ENCODE data around the gene THOC6.
"Not testable (repeated sequence)": the region's sequence is repeated elsewhere in the genome, so short reads cannot be mapped to it uniquely, and the experiment has no call there.

THOC6 gene

GRCh38 chr16:3054965-3055733 lies 31.3 kb downstream of the THOC6 start:
- no peak for DNase-seq (ENCODE audit: low read depth)

GRCh38 chr16:3055734-3056115 lies 31.9 kb downstream of the THOC6 start:
- not testable (repeated sequence) for DNase-seq (ENCODE audit: low read depth)

DNA sequence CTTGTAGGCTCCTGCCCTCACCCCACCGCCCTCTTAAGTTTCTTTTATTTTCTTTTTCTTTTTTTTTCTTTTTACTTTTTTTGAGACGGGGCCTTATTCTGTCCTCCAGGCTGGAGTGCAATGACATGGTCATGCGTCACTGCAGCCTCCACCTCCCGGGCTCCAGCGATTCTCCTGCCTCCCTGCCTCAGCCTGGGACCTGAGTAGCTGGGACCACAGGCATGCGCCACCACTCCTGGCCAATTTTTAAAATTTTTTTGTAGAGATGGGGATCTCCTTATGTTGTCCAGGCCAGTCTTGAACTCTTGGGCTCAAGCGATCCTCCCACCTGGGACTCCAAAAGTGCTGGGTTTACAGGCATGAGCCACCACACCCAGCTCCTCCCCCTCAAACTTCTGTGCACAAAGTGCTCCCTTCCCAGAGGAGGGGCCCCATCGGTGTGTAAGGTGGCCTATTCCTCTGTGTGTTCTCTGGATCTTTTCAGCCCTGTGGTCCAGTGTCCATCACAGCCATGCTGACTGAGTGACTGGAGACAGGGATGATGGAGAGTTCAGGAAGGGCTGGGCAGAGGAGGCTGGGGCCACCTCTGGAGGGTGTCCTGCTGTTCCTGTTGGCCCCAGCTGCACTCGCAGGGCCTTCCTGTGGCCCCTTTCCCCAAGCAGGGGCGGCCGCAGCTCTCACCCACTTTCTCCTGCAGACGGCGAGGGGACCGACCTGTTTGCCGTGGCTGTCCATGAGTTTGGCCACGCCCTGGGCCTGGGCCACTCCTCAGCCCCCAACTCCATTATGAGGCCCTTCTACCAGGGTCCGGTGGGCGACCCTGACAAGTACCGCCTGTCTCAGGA lies 32.7 kb downstream of the THOC6 start:
- DNase-seq (ENCODE audit: low read depth) = no peak

GRCh38 chr16:3057181-3058138 lies 33.6 kb downstream of the THOC6 start:
- DNase-seq (ENCODE audit: low read depth) = no peak

DNA sequence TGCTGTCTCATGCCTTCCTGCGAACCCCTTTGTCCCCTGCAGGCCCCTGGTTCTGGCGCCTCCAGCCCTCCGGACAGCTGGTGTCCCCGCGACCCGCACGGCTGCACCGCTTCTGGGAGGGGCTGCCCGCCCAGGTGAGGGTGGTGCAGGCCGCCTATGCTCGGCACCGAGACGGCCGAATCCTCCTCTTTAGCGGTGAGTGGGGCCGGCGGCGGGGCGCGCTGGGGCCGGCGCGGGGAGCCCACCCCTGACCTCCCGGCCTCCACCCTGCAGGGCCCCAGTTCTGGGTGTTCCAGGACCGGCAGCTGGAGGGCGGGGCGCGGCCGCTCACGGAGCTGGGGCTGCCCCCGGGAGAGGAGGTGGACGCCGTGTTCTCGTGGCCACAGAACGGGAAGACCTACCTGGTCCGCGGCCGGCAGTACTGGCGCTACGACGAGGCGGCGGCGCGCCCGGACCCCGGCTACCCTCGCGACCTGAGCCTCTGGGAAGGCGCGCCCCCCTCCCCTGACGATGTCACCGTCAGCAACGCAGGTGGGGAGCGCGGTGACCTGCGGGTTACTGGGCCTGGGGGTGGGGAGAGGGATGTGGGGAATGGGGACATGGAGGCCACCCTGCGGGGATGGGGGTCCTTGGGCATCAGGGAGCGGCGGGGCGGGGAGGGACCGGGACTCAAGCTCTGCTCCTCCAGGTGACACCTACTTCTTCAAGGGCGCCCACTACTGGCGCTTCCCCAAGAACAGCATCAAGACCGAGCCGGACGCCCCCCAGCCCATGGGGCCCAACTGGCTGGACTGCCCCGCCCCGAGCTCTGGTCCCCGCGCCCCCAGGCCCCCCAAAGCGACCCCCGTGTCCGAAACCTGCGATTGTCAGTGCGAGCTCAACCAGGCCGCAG lies 34.5 kb downstream of the THOC6 start:
- DNase-seq (ENCODE audit: low read depth) = no peak

DNA sequence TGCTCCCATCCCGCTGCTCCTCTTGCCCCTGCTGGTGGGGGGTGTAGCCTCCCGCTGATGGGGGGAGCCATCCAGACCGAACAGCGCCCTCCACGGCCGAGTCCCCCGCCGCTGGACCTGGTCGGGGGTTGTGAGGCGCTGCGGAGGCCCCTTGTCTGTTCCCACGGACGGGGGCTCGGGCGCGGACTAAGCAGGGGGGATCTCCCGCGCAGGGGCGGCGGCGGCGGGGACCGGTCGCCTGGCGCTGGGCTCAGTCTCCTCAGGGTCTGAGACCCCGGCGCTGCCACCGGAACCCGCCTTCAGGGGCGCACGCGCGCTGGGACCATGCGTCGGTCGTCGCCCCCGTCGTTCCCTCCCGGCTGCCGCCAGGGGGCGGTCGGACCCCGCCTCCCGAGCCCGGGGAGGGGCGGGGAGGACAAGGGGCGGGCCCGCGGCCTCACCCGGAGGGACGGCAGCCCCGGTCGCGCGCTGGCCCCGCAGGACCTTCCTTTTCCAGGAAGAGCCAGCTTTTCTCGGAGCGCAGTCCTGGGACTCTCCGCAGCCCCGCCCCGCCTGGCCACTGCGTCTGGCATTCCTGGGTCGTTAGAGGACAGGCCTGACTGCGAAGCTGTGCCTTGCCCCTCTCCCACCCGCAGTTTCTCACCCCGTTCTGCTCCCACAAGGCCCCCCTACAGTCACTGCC lies 35.3 kb downstream of the THOC6 start:
- peak; percentile 50 for DNase-seq (ENCODE audit: low read depth)

- DNase-seq (ENCODE audit: low read depth) = no peak
These were observed 35.9 kb downstream of the THOC6 start for GRCh38 chr16:3059723-3060242.

DNA sequence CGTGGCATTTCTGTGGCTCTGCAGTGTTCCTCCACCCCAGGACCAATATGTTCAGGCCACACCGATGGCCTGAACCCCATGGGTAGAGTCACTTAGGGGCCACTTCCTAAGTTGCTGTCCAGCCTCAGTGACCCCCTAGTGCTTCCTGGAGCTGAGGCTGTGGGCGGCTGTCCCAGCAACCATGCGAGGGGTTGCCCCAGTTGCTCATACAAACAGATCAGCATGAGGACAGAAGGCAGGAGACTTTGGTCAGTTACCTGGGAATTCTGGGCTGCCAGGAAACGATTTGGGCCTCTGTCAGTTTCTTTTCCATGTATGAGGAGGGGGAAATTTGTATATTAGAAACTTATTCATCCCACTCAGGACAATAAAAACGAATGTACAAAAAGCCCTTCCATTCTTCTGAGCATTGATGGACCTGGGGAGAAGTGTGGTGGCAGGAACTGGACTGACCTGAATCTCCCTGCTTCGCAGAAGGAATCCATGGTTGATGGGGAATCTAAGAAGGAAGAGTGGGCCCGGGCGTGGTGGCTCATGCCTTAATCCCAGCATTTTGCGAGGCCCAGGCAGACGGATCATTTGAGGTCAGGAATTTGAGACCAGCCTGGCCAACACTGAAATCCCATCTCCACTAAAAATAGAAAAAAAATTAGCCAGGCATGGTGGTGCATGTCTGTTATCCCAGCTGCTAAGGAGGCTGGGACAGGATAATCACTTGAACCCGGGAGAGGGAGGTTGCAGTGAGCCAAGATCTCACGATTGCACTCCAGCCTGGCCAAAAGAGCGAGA lies 36.7 kb downstream of the THOC6 start:
- no peak for DNase-seq (ENCODE audit: low read depth)

DNA sequence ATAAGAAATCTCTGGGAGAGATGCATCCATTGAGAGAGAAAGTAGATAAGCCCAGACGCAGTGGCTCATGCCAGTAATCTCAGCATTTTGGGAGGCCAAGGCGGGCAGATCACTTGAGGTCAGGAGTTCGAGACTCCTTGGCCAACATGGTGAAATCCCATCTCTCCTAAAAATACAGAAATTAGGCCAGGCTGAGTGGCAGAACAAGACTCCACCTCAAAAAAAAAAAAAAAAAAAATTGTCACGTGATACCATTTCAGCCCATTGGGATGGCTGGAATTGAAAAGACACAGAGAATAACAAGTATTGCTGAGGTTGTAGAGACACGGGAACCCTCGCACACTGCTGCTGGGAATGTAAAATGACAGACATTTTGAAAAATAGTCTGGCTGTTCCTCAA lies 38.7 kb downstream of the THOC6 start:
- no peak for DNase-seq (ENCODE audit: low read depth)

GRCh38 chr16:3063625-3064386 lies 40.0 kb downstream of the THOC6 start:
- DNase-seq (ENCODE audit: low read depth) = no peak

- DNase-seq (ENCODE audit: low read depth) = peak; percentile 13
These were observed 41.4 kb downstream of the THOC6 start, which contains the start of gene IL32 for GRCh38 chr16:3065069-3065741. Gene IL32 (plus strand): TSS chr16:3065640. CDS start chr16:3065812, 172 bp downstream.

DNA sequence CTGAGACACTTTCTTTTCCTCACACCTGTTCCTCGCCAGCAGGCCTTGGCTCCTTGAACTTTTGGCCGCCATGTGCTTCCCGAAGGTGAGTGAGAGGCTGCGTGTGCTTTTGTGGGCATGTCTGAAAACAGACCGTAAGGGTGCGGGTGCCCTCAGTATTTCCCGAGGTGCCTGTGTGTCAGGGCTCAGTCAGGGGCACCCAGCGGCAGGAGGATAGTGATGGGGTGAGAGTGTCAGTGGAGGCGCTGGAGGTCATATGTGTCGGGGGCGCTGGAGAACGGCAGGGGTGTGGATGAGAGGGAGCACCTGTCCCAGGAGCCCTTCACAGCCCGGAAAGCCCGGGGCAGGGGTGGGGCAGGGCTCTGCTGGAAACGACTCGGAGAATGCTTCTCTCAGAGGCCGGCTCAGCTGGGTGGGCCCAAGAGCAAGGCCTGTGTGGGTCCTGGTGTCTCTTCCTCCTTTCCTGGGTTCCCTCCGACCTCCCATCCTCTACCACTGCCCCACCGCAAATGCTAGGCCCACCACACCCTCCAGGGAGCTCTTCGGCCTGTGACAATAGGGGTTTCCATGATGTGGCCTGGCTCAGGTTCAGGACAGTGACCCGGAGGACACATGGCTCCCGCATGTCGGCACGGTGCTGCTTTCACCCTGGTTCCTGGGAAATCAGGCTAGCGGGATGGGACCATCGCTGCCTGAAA lies 42.1 kb downstream of the THOC6 start:
- no peak for DNase-seq (ENCODE audit: low read depth)

DNA sequence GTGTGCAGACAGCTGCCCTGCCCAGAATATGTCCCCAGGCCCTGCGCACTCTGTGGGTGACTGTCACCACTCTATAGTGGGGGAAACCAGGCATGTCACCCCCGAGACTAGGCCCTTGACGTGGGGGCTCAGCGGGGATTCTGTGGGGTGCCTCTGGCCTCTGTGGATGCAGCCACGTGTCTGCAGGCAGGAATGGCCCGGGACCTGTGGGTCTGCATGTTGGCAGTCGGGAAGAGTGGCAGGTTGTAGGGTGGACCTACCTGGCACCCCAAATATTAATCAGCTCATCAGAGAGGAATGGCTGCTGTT lies 42.6 kb downstream of the THOC6 start:
- no peak for DNase-seq (ENCODE audit: low read depth)

- no peak for DNase-seq (ENCODE audit: low read depth)
These were observed 44.7 kb downstream of the THOC6 start for GRCh38 chr16:3068487-3068886.

GRCh38 chr16:3069146-3069545 lies 45.3 kb downstream of the THOC6 start:
- DNase-seq (ENCODE audit: low read depth) = not testable (repeated sequence)

GRCh38 chr16:3070608-3071111 lies 46.8 kb downstream of the THOC6 start:
- no peak for DNase-seq (ENCODE audit: low read depth)

DNA sequence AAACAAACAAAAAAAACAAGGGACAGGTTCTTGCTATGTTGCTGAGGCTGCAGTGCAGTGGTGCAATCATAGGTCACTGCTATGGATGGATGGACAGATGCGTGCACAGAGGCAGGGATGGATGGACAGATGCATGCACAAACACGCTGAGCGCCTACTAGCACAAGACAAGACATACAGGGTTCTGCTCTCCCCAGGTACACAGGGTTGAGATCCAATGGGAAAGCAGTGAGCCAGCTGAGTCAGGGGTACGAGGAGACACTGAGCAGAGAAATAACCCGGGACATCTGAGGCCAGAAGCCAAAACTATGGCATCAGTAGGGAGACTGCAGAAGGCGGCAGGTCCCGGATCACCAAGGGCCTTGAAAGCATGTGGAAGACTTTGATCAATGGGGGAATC lies 47.8 kb downstream of the THOC6 start:
- no peak for DNase-seq (ENCODE audit: low read depth)

All from GM04503 (cell line).